22Rv1 (cell line): ENCODE results near the gene THOC7.

Experiments
- H3K27ac ChIP-seq: fragments of 450-650 bp; 2 replicates; pipeline ENCODE4 v1.5.1; 2017
- CTCF ChIP-seq: fragments of 450-650 bp; IDR thresholded peaks from 2 replicates; pipeline ENCODE4 v1.5.1; 2017; ENCODE audit warnings: mild to moderate bottlenecking
- ZFX ChIP-seq: fragments of 450-650 bp; IDR thresholded peaks from 2 replicates; pipeline ENCODE4 v1.6.1; 2017; ENCODE audit warnings: antibody characterized with exemption, borderline replicate concordance

THOC7 gene

GRCh38 chr3:63878394-63879060 is 14.9 kb upstream of the THOC7 start:
- H3K27ac ChIP-seq: no peak overlapping the region
- TF ChIP-seq CTCF (no peak), ZFX (no peak)

GRCh38 chr3:63877737-63878393 is 14.3 kb upstream of the THOC7 start:
- H3K27ac ChIP-seq: no peak overlapping the region
- TF ChIP-seq CTCF (no peak), ZFX (no peak)

- TF ChIP-seq ZFX (no peak), CTCF (no peak)
- no peak overlapping the region for H3K27ac ChIP-seq
These were observed 12.7 kb upstream of the THOC7 start for GRCh38 chr3:63876260-63876659.

GRCh38 chr3:63875510-63875909 is 11.9 kb upstream of the THOC7 start:
- TF ChIP-seq CTCF (no peak), ZFX (no peak)
- no peak overlapping the region for H3K27ac ChIP-seq

- TF ChIP-seq ZFX (no peak), CTCF (no peak)
- no peak overlapping the region for H3K27ac ChIP-seq
These were observed 11.2 kb upstream of the THOC7 start for GRCh38 chr3:63874769-63875168.

GRCh38 chr3:63872135-63872924 is 8.7 kb upstream of the THOC7 start:
- H3K27ac ChIP-seq: no peak overlapping the region
- TF ChIP-seq ZFX: no peak
- TF ChIP-seq CTCF: no peak

GRCh38 chr3:63870615-63871005 is 7.0 kb upstream of the THOC7 start:
- no peak overlapping the region for H3K27ac ChIP-seq
- TF ChIP-seq ZFX: no peak
- no peak for TF ChIP-seq CTCF
